HepG2 (cell line): ENCODE results near the gene VWC2L. TPM values are rescaled to one million over a fixed set of nuclear protein-coding genes. Genes with fewer than 3 reads are reported as not detected.

Source experiments
- ATAC-seq: fragments of 200-7000 bp; cut with Tn5 transposase; 3 replicates; pipeline ENCODE4 v1.9.1; 2020; ENCODE audit warnings: mild to moderate bottlenecking, moderate library complexity
- BruUV-seq: library from RNA; stranded (reverse); fragments of 400-500 nt; replicated peaks from 2 replicates; lab custom pipeline; 2021; lab: Mats Ljungman, UMichigan
- CTCF ChIA-PET: fragments of 300-600 bp; formaldehyde crosslinking; extraction: SDS; loops from one replicate; lab custom pipeline; 2021; ENCODE audit warnings: low total read pairs, inconsistent platforms, low intra/inter-chr PET ratio; lab: Yijun Ruan, JAX
- POLR2A ChIA-PET: fragments of 350-600 bp; sonication (Branson Sonifier 250); formaldehyde crosslinking; loops from one replicate; lab custom pipeline; 2020; ENCODE audit warnings: antibody characterized with exemption, inconsistent platforms; lab: Yijun Ruan, JAX
- DNase-seq: peaks from one replicate; pipeline ENCODE4 v3.0.0-alpha.2; 2015; ENCODE audit warnings: low spot score
- FAIRE-seq: peaks from 3 replicates; lab custom pipeline; 2011; peaks lifted over from hg19 to GRCh38; lab: Jason Lieb, UNC
- H2AFZ ChIP-seq: one replicate; pipeline ENCODE4 v1.6.1; 2011; ENCODE audit warnings: low read length, inconsistent platforms
- H3K27ac ChIP-seq: fragments of 300-600 bp; 3 replicates; pipeline ENCODE4 v1.8.0; 2011; ENCODE audit warnings: mixed run types, mild to moderate bottlenecking, mixed read lengths, low read length, inconsistent platforms; ENCODE audit not compliant: insufficient read depth; ENCODE audit errors: extremely low read length
- H3K27me3 ChIP-seq, 2 experiments: fragments of 200-600 bp in 1 of 2; 2 replicates in 1 of 2; 3 replicates in 1 of 2; pipeline versions ENCODE4 v1.6.0 to v1.8.0; 2011; ENCODE audit warnings: low read length in 2 of 2, mild to moderate bottlenecking in 2 of 2, moderate library complexity in 2 of 2, inconsistent platforms in 1 of 2; ENCODE audit not compliant: insufficient read depth in 2 of 2, control insufficient read depth in 1 of 2
- H3K36me3 ChIP-seq, 2 experiments: fragments of 200-600 bp in 1 of 2; replicated peaks in 1 of 2; 2 replicates in 1 of 2; 3 replicates in 1 of 2; pipeline versions ENCODE4 v1.5.1 to v1.8.0; 2011; ENCODE audit warnings: low read length in 2 of 2, inconsistent platforms in 1 of 2; ENCODE audit not compliant: insufficient read depth in 2 of 2, control insufficient read depth in 1 of 2
- H3K4me1 ChIP-seq: 2 replicates; pipeline ENCODE4 v1.5.1; 2012; ENCODE audit warnings: low read length, inconsistent platforms; ENCODE audit not compliant: insufficient read depth
- H3K4me2 ChIP-seq: 2 replicates; pipeline ENCODE4 v1.6.0; 2011; ENCODE audit warnings: low read depth, low read length, inconsistent platforms
- H3K4me3 ChIP-seq, 3 experiments: fragments of 200-600 bp in 1 of 3; sonication (generic), shearing (Covaris generic) in 1 of 3; replicated peaks in 1 of 3; 2 replicates each; pipeline ENCODE4 v1.5.1; 2011 to 2016; ENCODE audit warnings: low read length in 3 of 3, inconsistent platforms in 2 of 3, low read depth in 2 of 3, mild to moderate bottlenecking in 2 of 3, control low read depth in 1 of 3, mixed read lengths in 1 of 3; ENCODE audit not compliant: insufficient read depth in 1 of 3
- H3K79me2 ChIP-seq: one replicate; pipeline ENCODE4 v1.6.1; 2011; ENCODE audit warnings: low read length, inconsistent platforms; ENCODE audit not compliant: insufficient read depth
- H3K9ac ChIP-seq: 2 replicates; pipeline ENCODE4 v1.6.0; 2011; ENCODE audit warnings: mild to moderate bottlenecking, low read depth, low read length, inconsistent platforms; ENCODE audit not compliant: insufficient read depth
- H3K9me3 ChIP-seq: 2 replicates; pipeline ENCODE4 v1.5.1; 2012; ENCODE audit warnings: mild to moderate bottlenecking, low read length
- H4K20me1 ChIP-seq: 2 replicates; pipeline ENCODE4 v1.6.0; 2011; ENCODE audit warnings: inconsistent platforms, mild to moderate bottlenecking, low read length, moderate library complexity; ENCODE audit not compliant: insufficient read depth
- KLF16 ChIP-seq, 2 experiments: sonication (generic) in 1 of 2; formaldehyde crosslinking in 1 of 2; IDR thresholded peaks; 2 replicates each; pipeline versions ENCODE4 v1.6.1 to v1.8.0; 2016 to 2023; ENCODE audit warnings: missing genetic modification reagents in 2 of 2, missing compliant biosample characterization in 1 of 2
- RAD51 ChIP-seq: fragments of 450-650 bp; IDR thresholded peaks from 2 replicates; pipeline ENCODE4 v1.6.1; 2016; ENCODE audit warnings: borderline replicate concordance
- SCMH1 ChIP-seq: sonication (generic); formaldehyde crosslinking; IDR thresholded peaks from 2 replicates; pipeline ENCODE4 v1.9.0; 2021; ENCODE audit warnings: missing genetic modification reagents, mild to moderate bottlenecking, borderline replicate concordance
- TRAFD1 ChIP-seq: sonication (generic); formaldehyde crosslinking; IDR thresholded peaks from 2 replicates; pipeline ENCODE4 v1.5.1; 2020; ENCODE audit warnings: missing genetic modification reagents, mild to moderate bottlenecking, borderline replicate concordance
- TRIM24 ChIP-seq: sonication (generic); formaldehyde crosslinking; IDR thresholded peaks from 2 replicates; pipeline ENCODE4 v1.8.0; 2022; ENCODE audit warnings: mild to moderate bottlenecking, missing genetic modification reagents
- USF2 ChIP-seq, 2 experiments: sonication (generic) in 1 of 2; formaldehyde crosslinking in 1 of 2; IDR thresholded peaks; 2 replicates each; pipeline versions ENCODE4 v1.5.1 to v1.6.1; 2011 to 2020; ENCODE audit warnings: borderline replicate concordance in 1 of 2, low read depth in 1 of 2, low read length in 1 of 2, mild to moderate bottlenecking in 1 of 2, missing genetic modification reagents in 1 of 2, moderate library complexity in 1 of 2
- ZBTB26 ChIP-seq: IDR thresholded peaks from 2 replicates; pipeline ENCODE4 v1.6.1; 2016; ENCODE audit warnings: missing compliant biosample characterization, missing genetic modification reagents, borderline replicate concordance
- ZFX ChIP-seq: sonication (generic); formaldehyde crosslinking; IDR thresholded peaks from 2 replicates; pipeline ENCODE4 v1.4.0; 2020; ENCODE audit warnings: mild to moderate bottlenecking, low read depth, missing genetic modification reagents, moderate library complexity
- ZNF383 ChIP-seq: sonication (generic); formaldehyde crosslinking; IDR thresholded peaks from 2 replicates; pipeline ENCODE4 v1.4.0; 2020; ENCODE audit warnings: missing genetic modification reagents, mild to moderate bottlenecking, borderline replicate concordance
- ZNF549 ChIP-seq: sonication (generic); formaldehyde crosslinking; IDR thresholded peaks from 2 replicates; pipeline ENCODE4 v1.5.0; 2020; ENCODE audit warnings: missing genetic modification reagents
- ZNF749 ChIP-seq: sonication (generic); formaldehyde crosslinking; IDR thresholded peaks from 2 replicates; pipeline ENCODE4 v1.8.0; 2022; ENCODE audit warnings: mild to moderate bottlenecking, missing genetic modification reagents, moderate library complexity, borderline replicate concordance
- WGBS: methylation state at CpG from one replicate; pipeline ENCODE4 v1.1.6; 2017; ENCODE audit warnings: low lambda C conversion rate; 5-methylcytosine and 5-hydroxymethylcytosine counted together
- in situ Hi-C: cut with HindIII; loops from 2 replicates; pipeline ENCODE4 v1.10.0; 2017; ENCODE audit warnings: low pct_unique_long_range_greater_than_20kb; ENCODE audit not compliant: extremely low pct_ligation_motif_present
- intact Hi-C: fragments of 100-400 bp; cut with micrococcal nuclease; formaldehyde crosslinking; loops from one replicate; pipeline ENCODE4 v1.10.0; 2022; ENCODE audit not compliant: unreplicated experiment
- polyA plus RNA-seq, 8 experiments: library from polyadenylated mRNA; depleted of rRNA in 3 of 8; stranded (reverse) in 7 of 8; unstranded in 1 of 8; fragments of >200 nt; fragmentation: Illumina TruSeq in 4 of 8; extraction: Trizol in 4 of 8; gene quantifications; 2 replicates each; pipeline versions ENCODE4 v1.2.1 to v1.2.3, GENCODE V29; 2011 to 2016; ENCODE audit warnings: low read depth in 4 of 8, missing spikeins in 1 of 8, mixed read lengths in 1 of 8; ENCODE audit not compliant: insufficient read depth in 1 of 8
- total RNA-seq, 5 experiments: library from RNA; depleted of rRNA; stranded (reverse); fragments of >200 nt; fragmentation: Illumina TruSeq; extraction: Trizol; gene quantifications; 2 replicates each; pipeline ENCODE4 v1.2.3, GENCODE V29; 2016; ENCODE audit warnings: low read depth in 1 of 5

Gene VWC2L
- total and polyA plus RNA-seq, 2 of the 13 experiments (the other 11 are each of a cell fraction or from before 2014, with no cell fraction given) = not detected

- TF ChIP-seq RAD51 (peak; percentile 41; the same call in 1 of the 2 replicates), ZBTB26 (no peak), USF2 (IDR thresholded peaks at IDR 0.05; ENCODE audit: low read depth, low read length) (0 out of 2 replicates have a peak, but pooled peaks have one; percentile 4), USF2 (CRISPR knock-in tag; IDR thresholded peaks at IDR 0.05; ENCODE audit: borderline replicate concordance) (no peak)
- no peak overlapping the region for H3K4me2 ChIP-seq
- no peaks in the 10 kb centered on the region for H3K27me3 ChIP-seq
- BruUV-seq = no TSS peak
- H3K27ac ChIP-seq = no peak overlapping the region
- FAIRE-seq (no peak), ATAC-seq (no peak), DNase-seq (no peak)
- no peak overlapping the region for H2AFZ ChIP-seq
- CTCF ChIA-PET = no interaction called here
- intact Hi-C loops (no loop called here), in situ Hi-C loops (no loop called here)
- H3K36me3 ChIP-seq = no peaks in the 10 kb centered on the region
- POLR2A ChIA-PET = no interaction called here
- H3K9ac ChIP-seq = no peak overlapping the region
- H4K20me1 ChIP-seq = no peaks in the 10 kb centered on the region
- no peaks in the 10 kb centered on the region for H3K9me3 ChIP-seq
- H3K79me2 ChIP-seq = no peaks in the 10 kb centered on the region
- H3K4me1 ChIP-seq = no peaks in the 10 kb centered on the region
- no peak overlapping the region for H3K4me3 ChIP-seq
- 43% methylated on average over 7 of the region's 7 CpGs for WGBS
Observed at GRCh38 chr2:214376618-214377285, 34.1 kb upstream of the VWC2L start.

- H3K27me3 ChIP-seq = no peaks in the 10 kb centered on the region
- no peak overlapping the region for H3K9ac ChIP-seq
- H3K27ac ChIP-seq = no peak overlapping the region
- no peaks in the 10 kb centered on the region for H3K4me1 ChIP-seq
- ATAC-seq (no peak), FAIRE-seq (no peak), DNase-seq (no peak)
- H3K4me3 ChIP-seq = no peak overlapping the region
- H2AFZ ChIP-seq = no peak overlapping the region
- H3K36me3 ChIP-seq = no peaks in the 10 kb centered on the region
- ChIA-PET CTCF (no interaction called here), POLR2A (no interaction called here)
- in situ Hi-C loops (no loop called here), intact Hi-C loops (no loop called here)
- no peak overlapping the region for H3K4me2 ChIP-seq
- 14% methylated on average over 5 of the region's 5 CpGs for WGBS
- no peaks in the 10 kb centered on the region for H3K79me2 ChIP-seq
- H4K20me1 ChIP-seq = no peaks in the 10 kb centered on the region
- no peaks in the 10 kb centered on the region for H3K9me3 ChIP-seq
- no TSS peak for BruUV-seq
- TF ChIP-seq SCMH1 (CRISPR knock-in tag) = no peak
- TF ChIP-seq ZNF383 (CRISPR knock-in tag) = no peak
- no peak for TF ChIP-seq ZNF749 (CRISPR knock-in tag)
- TF ChIP-seq ZFX (CRISPR knock-in tag) = no peak
- TF ChIP-seq TRIM24 = no peak
- no peak for TF ChIP-seq TRAFD1 (CRISPR knock-in tag)
- TF ChIP-seq KLF16 (CRISPR knock-in tag; IDR thresholded peaks at IDR 0.05) = no peak
- TF ChIP-seq ZNF549 (CRISPR knock-in tag) = no peak
Observed at GRCh38 chr2:214377286-214377624, 33.6 kb upstream of the VWC2L start.
